ENCODE data around the gene GSG1L.

The GSG1L gene

DNA sequence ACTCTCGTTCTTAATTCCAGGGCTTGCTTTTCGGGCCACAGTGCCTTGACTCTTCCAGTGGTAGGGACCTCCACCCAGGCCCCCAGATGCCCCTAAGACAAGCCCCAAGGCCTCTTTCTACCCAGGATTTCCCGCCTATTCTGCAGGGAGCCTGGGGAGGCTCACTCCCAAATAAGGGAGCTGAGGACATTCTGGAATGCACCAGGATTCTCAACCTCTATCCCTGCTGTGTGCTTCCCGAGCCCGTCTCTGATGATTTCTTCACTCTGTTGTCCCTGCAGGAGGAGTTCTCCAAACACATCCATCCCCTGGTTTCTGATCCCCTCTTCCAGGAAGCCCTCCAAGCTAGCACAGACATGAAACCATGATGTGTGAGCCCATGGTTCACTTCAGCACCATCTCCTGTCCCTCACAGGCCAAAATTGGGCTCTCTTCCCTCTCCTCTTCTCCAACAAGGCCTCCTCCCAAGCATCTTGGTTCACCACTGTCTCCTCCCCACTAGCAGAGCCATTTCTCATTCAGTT lies 257.6 kb downstream of the GSG1L start:
- no peak for DNase-seq

DNA sequence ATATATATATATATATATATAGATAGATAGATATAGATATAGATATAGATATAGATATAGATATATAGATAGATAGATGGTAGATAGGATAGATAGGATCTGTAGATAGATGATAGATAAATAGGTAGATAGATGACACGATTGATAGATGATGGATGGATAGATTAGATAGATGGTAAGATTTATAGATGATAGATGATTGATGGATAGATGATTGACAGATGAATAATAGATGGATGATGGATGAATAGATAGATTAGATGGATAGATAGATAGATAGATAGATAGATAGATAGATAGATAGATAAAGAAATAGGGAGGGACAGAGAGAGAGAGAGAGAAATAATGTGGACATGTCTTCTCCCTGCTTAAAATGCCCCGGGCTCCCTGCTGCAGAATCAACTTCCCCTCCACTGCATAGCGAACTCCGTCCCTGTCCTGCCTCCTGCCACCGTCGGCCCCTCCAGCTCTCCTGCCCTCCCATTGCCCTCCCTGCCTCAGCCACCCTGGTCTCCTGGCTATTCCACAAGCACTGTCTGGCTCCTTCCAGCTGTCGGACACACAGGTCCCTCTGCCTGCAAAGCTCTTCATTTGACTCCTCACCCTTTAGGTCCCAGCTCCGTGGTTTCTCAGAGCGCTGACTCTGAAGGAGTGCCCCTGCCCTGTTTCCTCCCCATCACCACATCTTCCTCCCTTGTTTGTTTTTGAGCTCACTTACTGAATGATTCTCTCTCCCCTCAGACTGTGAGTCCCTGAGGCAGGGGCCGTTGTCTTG lies 259.6 kb downstream of the GSG1L start:
- no peak for DNase-seq

DNA sequence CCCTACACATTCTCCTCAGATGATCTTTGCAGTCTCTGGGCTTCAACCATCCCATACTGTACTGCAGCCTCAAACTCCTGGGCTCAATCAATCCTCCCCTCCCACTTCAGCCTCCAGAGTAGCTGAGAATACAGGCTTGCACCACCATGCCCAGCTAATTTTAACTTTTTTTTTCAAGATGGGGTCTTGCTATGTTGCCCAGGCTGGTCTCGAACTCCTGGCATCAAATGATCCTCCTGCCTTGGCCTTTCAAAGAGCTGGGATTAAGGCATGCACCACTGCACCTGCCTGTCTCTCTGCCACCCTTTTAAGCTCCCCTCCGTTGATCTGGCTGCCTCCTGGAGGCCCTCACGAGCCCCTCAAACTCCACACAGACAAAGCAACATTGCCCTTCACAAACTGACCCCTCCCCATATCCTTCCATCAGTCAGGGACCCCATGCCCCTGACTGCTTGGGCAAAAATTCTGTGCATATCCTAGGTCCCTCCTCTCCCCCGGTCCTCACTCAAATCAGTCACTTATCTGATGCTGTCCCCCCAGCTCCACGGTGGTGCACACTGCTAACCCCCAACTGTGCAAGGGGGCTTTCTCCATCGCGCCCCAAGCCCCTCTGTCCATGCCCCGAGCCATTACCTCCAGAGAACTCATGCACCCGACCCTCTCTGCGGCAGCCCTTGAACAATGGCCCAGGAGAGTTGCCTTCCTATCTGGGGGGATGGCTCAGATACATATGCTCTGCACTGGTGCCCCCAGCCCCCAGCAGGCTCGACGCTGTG lies 260.7 kb downstream of the GSG1L start:
- no peak for DNase-seq

DNA sequence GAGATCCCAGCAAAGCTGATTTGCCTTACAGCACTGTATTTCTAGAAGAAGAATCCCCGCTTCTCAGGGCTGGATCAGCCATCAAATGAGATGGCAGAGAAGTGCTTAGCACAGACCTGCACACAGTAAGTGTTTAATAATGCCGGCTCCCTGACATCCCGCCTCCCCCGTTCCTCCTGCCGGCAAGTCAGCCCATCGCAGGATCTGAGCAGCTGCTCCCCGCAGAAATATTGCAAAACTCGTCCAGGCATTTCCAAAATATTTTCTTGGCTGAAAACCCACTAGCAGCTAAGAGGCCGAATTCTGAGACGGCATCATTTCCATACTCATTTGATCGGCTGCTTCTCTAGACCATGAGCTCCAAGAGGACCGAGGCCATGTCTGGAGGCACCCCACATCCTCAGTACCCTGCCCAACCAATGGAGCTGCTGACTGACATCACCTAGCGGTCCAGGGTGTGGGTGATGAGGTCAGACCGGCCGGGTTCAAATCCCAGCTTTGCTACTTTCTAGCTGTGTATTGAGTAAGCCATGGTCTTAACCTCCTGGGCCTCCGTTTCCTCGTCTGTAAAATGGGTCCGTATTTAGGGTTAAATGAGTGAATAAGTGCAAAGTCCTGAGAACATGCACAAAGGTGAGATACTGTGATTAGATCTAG lies 262.1 kb downstream of the GSG1L start:
- DNase-seq = no peak

DNA sequence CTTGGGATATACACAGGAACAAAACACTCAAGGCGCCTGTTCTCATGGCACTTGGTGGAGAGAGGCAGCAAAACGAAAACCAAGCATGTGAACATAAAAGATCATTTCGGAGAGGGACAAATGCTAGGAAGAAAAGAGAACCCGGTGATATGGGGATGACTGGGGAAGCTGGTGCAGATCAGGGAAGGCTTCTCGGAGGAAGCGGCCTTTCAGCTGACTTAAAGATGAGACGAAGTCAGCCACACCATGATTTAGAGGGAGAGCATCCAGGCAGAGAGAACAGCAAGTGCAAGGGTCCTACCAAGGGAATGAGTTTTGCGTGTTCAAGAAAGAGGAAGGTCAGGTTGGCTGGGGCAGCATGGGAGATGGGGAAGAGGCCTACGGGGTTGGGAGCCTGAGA lies 262.7 kb downstream of the GSG1L start:
- no peak for DNase-seq

DNA sequence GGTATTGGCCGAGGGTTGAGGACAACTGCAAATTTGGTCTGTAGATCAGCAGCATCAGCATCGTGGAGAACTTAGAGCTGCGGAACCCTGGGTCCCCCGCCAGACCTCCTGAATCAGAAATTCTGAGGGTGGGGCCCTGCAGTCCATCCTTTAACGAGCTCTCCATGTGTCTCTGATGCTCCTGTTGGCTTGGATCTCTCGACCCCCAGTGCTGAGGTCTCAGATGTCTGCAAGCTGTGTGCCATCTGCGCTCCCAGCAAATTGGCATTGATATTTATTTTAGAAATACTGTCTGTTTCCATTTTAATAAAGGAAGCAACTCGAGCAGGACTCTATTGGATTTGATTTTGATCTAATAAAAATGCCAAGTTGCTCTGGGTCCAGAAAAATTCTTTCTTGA lies 263.6 kb downstream of the GSG1L start:
- DNase-seq = no peak

DNA sequence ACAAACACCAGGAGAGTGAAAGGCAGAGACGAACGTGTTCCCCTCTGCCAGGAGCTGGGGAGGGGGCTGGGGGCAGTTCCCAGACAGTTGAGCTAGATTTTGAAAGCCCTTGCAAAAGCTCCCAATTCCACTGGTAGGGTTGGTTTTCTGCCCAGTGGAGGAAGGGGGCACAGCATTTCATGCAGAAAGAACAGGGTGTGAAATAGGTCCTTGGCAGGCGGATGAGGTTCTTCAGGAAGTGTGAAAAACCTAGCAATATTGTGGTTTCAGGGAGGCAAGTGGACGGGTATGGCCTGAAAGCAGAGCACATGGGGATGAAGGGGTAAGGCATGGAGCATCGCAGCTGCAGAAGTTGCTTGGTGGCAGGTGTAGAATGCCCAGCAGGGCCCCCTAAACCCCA lies 265.3 kb downstream of the GSG1L start:
- DNase-seq = no peak

DNA sequence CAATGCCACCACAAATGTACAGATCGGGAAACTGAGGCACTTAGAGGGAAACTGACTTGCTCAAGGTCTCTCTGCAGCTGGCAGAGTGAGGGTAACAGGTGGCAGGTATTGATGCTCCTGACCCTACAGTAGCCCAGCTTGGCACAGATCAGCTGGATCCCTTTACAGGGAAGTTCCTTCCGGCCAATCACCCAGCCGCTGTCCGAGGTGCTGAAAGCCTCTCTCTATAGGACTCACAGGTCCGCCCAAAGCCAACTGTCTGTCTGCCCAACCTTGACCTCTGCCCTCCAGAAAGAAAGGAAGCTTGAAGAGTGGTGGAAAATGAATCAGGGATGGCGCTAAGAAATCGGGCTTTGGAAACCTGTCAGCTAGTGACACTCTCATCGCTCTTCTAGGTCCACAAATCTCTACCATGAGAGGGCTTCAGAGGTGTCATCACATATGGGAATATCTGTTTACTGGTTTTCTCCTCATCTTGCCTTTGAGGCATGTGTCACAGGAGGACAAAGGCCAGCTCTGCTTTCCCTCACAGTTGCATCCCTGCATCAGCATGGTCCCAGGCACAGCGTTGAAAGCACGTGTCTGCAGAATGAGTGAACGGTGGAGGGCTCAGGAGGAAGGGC lies 267.4 kb downstream of the GSG1L start:
- no peak for DNase-seq

DNA sequence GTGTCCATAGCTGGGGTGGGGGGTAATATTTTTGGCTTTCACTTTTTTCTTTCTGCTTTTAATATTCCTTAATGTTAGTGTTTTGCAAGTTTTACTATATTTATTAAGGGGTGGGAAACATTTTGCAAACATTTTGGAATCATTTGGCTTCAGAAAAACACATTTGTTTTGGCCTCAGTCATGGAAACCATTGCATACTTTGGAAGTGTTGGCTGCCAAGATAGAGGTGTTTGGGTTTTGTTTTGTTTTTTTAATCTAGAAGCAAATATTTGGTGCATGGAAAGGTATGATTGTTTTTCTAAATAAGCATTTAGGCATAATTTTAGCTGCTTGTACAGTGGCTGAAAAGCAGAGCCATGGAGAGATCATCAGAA lies 270.3 kb downstream of the GSG1L start:
- DNase-seq = no peak

DNA sequence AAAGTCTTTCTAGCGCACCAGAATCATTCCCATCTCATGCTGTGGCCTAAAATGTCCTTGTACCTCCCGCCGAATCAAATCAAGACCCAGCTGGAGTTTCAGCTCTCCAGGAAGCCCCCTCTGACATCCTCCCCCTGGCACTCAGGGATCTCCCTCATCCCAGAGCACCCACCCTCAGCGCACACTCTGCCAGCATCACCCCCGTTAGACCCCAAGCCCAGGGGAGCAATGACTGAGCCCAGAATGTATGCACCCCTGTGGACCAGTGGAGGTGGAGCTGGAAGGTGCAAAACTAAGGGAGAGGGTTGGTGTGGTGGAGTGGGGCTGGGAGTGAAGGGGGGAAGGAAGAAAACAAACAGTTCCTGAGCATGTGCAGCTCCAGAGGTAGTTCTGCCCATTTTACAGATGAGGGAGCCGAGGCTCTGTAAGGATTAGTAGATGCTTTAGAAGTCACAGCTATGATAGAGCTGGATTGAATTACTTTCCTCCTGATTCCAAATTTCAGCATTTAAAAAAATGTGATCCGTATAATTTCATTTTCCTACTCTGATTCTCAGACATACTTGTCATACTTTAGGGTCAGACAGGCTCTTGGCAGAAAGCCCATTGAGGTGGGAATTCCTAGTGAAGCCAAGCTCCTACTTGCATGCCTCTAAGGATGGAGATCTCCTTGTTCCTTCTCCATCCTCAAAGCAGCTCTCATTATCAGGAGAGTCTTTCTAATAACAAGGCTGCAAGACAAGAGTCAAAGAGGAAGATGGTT lies 270.8 kb downstream of the GSG1L start:
- no peak for DNase-seq

DNA sequence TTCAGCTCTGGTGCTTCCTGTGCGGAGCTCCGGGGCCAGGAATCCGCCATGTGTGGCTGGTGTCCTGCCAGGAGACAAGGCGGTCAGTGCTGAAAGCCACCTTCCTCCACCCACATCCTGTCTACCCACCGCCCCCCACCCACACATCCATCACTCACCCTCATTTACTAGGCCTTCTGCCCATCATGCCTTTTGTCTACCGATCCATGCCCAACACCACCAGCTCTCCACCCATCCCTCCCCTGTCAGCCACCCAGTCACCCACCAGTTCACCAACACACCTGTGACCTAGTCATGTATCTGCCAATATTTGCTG lies 272.2 kb downstream of the GSG1L start:
- no peak for DNase-seq

DNA sequence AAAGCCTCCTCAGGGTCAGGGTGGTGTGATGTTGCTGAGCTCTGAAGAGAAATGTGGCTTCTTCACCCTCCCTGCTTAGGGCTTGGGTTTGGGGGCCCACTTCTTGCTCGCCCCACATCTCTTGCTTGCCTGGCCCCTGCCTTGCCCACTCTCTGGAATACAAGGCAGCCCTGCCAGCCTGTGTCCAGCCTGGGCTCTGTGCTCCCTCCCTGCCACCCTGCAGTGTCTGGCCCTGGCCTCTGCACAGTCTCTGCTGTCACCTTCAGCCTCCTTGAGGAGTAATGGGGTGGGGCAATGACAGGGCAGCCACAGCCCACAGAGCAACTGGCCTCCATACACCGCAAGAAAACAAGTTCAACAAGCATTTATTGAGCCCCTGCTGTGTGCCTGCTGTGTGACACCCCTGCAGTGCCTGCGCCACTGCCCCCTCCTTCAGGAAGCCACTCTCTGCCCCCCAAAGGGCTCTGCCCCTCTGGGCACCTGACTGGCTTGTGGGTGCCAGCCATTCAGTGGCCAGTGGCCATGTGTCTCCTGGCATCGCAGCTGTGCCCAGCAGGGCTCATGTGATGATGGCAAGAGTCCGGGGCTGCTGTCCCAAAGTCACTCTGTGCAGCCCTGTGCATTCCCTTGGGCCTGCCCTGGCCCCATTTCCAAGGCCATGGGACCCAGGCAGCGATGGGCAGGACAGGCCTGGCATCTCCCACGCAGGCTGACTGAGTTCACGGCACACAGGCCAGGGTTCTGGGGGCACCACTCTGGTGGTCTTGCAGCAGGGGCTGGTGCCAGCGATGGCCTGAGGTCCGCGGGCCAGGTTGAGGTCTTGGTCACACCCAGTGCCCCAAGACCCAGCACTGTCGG lies 272.7 kb downstream of the GSG1L start:
- no peak for DNase-seq

DNA sequence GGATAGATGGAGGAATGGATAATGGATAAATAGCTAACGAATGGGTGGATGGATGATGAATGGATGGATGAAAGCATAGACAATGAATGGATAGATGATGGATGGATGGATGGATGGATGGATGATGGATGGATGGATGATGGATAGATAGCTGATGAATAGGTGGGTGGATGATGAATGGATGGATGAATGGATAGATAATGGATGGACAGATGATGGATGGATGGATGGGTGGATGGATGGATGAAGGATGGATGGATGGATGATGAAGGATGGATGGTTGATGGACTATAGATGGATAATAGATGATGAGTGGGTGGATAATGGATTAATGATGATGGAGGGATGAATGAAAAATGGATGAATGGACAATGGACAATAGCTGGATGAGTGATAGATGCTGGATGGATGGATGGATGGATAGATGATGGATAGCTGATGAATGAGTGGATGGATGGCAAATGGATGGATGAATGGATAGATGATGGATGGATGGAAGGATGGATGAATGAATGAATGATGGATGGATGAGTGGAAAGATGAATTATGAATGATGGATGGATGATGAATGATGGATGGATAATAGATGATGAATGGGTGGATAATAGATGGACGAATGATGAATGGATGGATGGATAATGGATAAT lies 273.8 kb downstream of the GSG1L start:
- no peak for DNase-seq

DNA sequence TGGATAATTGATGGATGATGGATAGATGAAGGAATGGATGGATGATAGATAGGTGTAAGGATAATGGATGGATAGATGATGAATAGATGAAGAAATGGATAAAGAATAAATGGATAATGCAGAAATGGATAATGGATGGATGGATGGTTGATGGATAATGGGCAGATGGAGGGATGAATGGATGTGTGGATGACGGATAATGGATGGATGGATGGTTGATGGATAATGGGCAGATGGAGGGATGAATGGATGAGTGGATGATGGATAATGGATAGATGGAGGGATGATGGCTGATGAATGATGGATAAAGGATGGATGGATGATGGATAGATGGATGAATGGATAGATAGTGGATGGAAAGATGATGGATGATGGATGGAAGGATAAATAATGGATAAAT lies 274.4 kb downstream of the GSG1L start:
- DNase-seq = no peak

DNA sequence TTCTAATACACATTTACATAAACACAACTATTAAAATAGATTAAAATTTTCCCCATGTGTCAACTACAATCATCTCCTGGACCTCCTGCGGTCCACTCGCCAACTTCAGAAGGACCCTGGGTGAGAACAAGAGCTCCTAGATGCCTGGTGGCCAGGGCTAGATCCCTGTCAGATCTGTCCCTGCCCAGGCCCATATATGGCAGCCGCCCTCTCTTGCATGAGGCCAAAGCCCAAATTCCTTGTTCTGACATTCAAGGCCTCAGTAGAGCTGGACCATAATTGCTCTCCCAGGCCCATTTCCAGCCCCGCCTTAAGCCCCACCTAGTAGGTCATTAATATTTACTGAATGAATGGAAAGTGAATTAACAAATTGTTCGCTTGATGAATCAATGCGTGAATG lies 275.8 kb downstream of the GSG1L start:
- DNase-seq = no peak

DNA sequence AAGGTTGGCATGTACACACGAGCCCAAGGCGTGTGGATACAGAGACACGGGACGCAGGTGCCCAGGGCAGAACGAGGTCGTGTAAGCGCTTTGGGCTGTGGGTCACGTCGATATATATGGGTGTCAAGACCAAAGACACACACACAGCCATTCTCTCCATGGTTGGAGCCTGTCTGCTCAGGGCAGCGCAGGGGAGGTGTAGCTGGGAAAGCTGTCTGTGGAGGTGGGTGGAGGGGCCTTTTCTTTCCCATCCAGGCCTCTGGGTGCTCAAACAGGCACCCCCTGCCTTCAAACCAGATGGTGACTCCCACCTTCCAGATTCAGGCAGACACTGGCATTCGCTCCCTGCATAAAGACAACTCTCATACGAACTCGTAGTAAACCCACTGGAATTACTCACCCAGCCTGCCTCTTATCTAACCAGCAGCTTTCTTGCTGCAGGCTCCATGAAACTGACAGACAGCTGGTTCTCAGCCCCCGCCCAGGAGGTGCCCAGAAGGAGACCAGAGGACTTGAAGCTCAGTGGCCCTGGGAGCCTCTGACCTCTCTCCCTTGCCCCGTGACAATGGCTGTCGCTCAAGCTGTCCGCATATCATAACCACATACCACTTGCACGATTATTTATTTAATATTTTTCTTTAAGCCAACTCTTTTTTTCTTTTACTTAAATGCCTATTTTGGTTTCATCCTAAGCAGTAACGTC lies 276.4 kb downstream of the GSG1L start:
- no peak for DNase-seq

DNA sequence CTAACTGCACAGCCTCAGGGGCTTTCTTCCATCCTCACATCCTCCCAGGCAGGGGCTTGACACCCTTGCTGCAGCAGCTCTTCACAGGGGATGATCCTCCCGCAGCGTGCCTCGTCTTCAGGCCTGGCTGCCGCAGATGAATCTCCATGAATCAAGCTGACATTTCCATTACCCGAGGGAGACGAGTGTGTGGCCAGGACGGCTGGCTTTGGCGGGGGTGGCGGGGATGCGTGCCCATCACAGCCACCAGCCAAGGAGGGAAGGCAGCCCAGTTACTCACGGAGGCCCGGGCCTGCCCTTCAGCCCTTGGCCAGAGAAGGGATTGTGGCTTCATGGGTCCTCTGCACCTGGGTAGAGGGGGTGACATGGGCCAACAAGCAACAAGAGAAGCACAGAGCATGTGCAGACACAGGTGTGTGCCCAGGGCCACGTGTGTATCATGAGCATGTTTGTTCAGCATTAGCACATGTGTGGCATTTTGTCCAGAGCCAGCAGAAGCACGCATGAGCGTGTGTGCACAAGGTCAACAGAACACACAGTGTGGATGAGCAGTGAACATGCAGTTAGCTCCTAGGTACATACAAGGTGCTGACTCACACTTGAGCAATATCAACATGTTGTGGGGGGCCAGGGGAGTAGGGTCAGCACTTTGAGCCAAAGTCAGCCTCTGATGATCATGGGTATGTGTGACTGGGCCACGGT lies 277.1 kb downstream of the GSG1L start:
- DNase-seq = no peak

DNA sequence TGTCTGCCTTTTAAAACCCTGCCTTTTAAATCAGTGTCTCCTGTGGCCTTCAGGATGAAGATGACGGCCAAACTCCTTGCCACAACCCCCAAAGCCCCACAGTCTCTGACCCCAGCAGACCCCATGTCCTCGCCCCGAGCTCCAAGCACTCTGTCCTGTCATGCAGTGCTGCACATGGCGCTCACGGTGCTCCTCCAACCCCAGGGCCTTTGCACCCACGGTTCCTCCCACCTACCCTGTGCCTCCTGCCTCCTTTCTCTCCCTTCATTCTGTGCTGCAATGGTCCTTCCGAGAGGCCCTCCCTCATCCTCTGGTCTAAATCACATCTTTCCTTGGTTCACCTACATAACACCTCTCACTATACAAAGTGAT lies 278.2 kb downstream of the GSG1L start:
- DNase-seq = no peak

DNA sequence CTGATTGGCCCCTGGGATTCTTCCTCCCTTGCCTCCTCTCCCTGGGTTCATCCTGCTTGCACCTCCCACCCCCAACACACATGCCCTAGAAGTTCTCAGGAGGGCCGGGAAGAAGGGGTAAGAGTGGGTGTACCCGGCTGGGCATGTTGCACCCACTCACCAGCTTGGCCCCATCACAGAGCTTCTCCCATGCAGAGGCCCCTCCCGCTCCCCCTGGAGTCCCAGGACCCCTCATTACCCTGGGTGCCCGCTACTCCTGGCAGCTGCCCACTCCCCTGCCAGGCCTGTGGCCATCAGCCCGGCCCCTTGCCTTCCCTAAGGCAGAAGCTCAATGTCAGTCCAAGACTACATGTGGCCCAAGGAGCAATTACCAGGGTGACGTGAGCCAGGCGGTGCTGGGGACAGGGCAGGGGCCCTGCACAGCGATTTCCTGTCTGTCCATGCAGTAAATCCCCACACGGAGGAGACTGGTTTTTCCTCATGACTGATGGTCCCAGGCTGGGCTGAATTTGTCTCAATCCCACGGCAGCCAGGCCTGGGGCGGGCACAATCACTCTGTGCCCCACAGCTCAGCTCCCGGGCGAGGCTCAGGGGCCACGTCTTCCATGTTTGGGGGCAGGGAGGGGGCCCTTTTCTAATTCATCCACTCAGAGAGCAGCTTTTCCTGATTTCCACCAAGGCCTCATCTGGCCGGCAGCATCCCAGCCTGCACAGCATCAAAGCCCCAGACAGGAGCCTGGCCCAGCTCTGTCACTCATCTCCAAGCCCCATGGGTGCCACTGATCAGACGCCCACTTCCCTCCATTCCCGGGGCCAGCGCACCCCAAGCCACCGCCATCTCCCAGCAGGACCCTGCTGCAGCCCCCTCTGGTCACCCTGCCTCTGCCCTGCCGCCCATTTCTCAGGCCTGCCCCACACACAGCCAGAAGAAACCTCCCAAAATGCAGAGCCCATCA lies 278.9 kb downstream of the GSG1L start:
- DNase-seq = no peak

Measured in activated effector memory CD4-positive, alpha-beta T cell treated with Interleukin-2 at 50 U/mL for 16 hours (primary cell).